Measurements from ENCODE around the gene MICU1.
"Not testable (repeated sequence)": the region's sequence is repeated elsewhere in the genome, so short reads cannot be mapped to it uniquely, and the experiment has no call there.

The MICU1 gene

GRCh38 chr10:72429931-72430330, 195.9 kb downstream of the MICU1 start:
- no peak for DNase-seq

GRCh38 chr10:72426986-72427385, 198.9 kb downstream of the MICU1 start:
- DNase-seq = peak in 1 of 2 donors; percentile 22

- peak; percentile 58 to 91 for DNase-seq
Measured at GRCh38 chr10:72425133-72425532, 200.7 kb downstream of the MICU1 start.

- DNase-seq = no peak
Measured at GRCh38 chr10:72424561-72424960, 201.3 kb downstream of the MICU1 start.

GRCh38 chr10:72423426-72423825, 202.5 kb downstream of the MICU1 start:
- DNase-seq = no peak

- no peak for DNase-seq
Measured at GRCh38 chr10:72421885-72422540, 203.9 kb downstream of the MICU1 start.

GRCh38 chr10:72419241-72419640, 206.6 kb downstream of the MICU1 start:
- DNase-seq = no peak

- no peak for DNase-seq
Measured at GRCh38 chr10:72418679-72419078, 207.2 kb downstream of the MICU1 start.

GRCh38 chr10:72417971-72418370, 207.9 kb downstream of the MICU1 start:
- DNase-seq = no peak

DNA sequence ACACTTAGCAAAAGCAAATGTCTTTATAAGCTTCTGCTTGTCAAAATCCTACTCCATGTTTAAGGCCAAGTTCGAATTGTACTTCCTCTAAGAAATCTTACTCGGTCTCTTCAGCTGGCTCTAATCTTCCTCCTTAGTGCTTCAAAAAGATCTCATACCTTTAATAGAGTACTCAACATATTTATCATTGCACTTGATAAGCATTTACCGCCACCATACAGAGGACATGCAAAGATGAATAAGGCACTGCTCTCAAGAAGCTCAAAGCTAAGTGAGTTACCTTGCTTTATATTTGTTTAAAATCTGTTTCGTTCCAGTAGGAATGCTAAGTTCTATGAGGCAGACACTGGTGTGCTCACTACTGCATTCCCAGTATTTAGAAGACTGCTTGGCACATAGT, 209.2 kb downstream of the MICU1 start:
- DNase-seq = no peak

DNA sequence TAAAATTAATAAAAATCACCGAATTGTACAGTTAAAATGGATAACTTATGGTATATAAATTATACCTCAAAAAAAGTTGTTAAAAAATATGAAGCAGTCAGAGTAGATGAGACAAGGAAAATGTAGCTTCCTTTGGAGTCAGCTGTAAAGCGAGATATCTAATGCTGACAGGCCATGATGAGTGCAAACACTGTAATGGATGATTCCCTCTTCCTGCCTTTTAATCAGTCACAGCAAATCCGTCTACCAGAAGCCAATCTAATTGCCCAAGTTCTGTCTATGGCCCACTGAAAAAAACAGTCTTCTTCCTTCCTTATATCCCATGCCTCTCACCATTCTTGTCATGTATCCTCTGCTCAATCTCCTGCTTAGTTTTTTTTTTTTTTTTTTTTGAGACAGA, 211.2 kb downstream of the MICU1 start:
- no peak for DNase-seq

GRCh38 chr10:72409167-72409566, 216.7 kb downstream of the MICU1 start:
- DNase-seq = no peak

DNA sequence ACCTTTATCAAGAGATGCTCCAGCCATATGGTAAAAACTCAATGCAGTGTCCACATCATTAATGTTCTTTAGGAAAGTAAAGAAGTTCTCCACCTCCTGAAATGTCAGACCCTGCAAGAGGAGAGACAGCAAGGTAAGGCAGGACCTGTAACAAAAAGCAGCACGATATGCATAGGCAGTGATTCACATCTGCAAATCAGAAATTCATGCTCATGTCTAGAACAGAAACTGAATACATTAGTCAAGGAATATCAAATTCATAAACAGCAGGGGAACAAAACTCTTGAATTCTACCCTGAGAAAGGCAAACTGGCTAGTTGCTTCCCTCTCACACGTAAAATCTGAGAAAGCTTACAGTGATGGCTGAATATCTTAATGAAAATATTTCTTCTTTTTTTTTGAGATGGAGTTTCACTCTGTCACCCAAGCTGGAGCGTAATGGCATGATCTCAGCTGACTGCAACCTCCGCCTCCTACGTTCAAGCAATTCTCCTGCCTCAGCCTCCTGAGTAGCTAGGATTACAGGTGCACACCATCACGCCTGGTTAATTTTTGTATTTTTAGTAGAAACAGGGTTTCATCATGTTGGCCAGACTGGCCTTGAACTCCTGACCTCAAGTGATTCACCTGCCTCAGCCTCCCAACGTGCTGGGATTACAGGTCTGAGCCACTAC, 217.8 kb downstream of the MICU1 start:
- no peak for DNase-seq

GRCh38 chr10:72407471-72407870, 218.4 kb downstream of the MICU1 start:
- no peak for DNase-seq

DNA sequence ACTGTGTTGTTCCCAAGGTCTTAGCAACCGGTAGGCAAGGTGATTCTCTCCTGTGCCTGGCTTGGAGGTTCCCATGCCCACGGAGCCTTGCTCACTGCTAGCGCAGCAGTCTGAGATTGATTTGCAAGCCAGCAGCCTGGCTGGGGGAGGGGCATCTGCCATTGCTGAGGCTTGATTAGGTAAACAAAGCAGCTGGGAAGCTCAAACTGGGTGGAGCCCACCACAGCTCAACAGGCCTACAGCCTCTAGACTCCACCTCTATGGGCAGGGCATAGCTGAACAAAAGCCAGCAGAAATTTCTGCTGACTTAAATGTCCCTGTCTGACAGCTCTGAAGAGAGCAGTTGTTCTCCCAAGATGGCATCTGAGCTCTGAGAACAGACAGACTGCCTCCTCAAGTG, 230.3 kb downstream of the MICU1 start:
- not testable (repeated sequence) for DNase-seq

- no peak for DNase-seq
Measured at GRCh38 chr10:72392571-72392970, 233.3 kb downstream of the MICU1 start.

GRCh38 chr10:72390764-72391163, 235.1 kb downstream of the MICU1 start:
- DNase-seq = no peak

DNA sequence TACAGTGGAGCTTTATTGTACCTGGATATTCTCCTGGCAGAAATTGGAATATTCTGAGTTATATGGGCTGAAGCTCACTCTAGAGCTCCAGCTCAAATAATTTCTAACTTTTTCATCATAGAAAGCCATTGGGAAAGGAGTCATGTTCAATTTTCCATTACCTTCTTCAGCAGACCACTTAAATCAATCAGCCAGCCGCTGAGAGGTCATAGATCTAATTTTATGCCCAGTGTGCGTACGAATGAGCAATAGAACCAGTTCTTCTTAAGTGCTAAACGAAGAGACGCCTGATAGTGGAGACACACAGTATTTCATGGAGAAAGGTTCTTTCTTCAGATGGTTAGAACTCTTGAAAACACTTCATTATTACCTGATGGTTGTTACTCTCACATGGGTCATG, 236.2 kb downstream of the MICU1 start:
- DNase-seq = no peak

DNA sequence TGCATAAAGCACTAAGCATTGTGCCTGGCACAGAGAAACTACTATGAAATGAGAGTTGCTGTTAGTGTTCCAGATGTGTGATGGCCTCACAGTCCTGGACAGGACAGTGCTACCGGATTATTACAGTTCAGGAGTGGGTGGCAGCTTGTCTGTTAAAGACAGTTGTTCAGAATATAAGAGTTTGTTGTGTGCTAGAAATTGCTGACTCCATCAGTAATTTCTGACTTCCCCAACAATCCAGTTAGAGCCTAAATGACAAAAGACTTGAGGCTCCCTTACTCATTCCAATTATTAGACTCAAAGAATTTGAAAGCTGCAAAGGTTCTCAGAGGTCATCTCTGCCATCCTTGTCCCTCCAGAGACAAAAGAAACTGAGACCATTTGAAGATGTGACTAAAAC, 236.9 kb downstream of the MICU1 start:
- no peak for DNase-seq

- no peak for DNase-seq
Measured at GRCh38 chr10:72388062-72388461, 237.8 kb downstream of the MICU1 start.

GRCh38 chr10:72386916-72387586, 238.8 kb downstream of the MICU1 start:
- no peak for DNase-seq

- no peak for DNase-seq
Measured at GRCh38 chr10:72385724-72386123, 240.2 kb downstream of the MICU1 start.

DNA sequence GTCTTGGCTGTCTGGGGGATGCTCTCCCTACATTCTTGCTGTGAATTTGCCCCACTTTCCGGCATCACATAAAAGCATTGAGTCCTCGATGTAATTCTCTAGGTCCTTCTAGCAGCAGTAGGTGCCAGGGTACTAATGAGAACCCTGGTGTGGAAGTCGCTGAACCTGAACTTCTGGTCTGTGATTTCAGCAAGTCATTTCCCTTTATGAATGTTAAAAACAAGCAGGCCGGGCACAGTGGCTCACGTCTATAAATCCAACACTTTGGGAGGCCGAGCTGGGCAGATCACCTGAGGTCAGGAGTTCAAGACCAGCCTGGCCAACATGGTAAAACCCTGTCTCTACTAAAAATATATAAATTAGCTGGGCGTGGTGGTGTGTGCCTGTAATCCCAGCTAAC, 240.9 kb downstream of the MICU1 start:
- DNase-seq = not testable (repeated sequence)

DNA sequence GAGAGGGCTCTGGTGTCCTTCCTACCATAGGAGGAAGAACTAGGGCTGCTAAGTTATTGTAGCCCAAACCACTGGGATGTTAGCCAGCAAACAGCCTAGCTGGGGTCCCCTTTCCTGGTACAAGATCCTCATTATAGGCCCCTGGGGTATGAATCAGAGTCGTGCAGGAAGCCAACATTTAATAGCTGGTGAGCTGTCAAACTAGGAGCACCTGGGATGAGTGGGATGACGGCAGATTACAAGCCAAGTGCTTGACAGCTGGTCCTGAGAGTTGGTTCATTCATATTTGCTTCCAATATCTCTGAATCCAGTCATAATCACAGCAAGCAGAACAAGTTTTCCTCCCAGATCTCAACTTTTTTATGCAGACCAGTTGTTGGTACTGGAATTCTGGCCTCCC, 246.1 kb downstream of the MICU1 start:
- peak in 1 of 2 donors; percentile 0 for DNase-seq
